ENCODE measurements around the gene IQCN.

DNA sequence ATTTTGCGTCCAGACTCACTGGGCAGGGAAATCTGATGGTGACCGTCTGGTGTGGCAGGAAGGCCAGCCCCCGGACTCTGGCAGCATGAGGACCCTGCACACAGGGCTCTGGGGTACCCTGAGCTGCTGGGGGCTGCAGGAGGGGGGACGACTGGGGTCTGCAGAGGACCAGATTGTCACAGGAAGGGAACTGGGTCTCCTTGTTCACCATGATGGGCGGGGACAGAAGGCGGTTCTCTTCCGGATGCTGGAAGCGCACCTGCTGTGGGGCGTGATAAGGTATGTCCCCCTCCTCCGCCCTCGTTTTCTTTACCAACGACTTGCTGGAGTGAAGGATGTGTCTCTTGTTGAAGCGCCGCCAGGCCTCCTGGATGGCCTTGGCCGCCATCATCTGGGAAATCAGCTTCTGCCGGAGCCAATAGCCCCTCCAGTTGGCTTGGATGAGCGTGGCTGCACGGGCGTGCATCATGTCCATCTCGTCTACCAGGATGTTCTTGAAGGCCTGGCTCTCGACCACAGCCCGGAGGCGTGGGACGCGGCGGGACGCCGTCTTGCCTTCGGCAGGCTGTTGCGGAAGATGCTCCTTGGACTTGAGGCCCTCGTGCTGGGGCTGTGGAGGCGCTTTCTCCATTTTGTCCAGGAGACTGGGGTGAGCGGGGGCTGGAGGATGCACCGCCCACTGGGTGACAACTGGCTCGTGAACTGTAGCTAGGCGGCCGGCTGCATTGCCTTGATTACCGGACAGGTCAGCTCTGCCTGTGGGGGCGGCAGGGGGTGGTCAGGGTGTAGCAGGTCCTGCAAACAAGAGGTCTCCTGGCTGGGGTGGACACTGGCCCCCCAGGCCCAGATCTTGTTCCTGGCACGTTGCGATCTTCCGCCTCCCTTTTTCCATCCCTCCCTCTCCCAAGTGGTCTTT is 7.2 kb downstream of the IQCN start:
- TF ChIP-seq POLR2AphosphoS5 (IDR thresholded peaks at IDR 0.05; ENCODE audit: low read depth, low read length) (no peak), SIN3A (IDR thresholded peaks at IDR 0.05; ENCODE audit: borderline replicate concordance, insufficient read depth, low read length) (no peak)

Data from PFSK-1 (cell line).